Measurements from ENCODE around the gene ANKEF1.

The ANKEF1 gene

DNA sequence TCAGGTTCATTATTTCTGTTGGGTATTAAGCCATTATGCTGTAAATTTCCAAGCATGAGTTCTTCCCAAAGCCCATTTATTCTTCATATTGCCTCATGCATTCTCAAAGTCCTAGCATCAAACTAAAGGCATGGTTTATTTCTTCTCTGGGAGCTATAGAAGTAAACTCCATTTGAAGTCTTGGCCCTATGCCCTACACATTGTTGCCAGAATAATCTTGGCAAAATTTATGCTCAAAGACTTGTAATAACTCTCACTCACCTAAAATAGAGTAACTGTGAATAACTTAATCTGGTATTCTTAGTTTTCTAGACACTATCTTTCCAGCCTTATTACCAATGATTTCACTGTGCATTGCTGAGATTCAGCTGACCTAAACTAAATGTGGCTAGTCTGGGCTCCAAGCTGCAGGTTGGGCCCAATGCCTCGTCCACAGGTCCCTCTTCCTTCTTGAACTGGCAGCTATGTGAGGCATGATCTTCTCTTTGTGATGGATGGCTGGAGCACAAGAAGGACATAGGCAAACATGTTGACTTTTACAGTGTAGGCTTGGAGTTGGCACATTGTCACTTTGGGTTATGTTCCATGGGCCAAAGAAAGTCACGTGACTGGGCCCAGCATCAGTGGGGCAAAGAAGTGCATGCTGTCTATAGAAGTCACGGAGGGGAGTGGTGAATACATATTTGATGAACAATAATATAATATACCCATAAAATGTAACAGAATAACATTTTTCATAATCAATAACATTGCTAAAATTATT, 39.1 kb upstream of the ANKEF1 start:
- ChIA-PET CTCF (interaction anchor here (1.3 kb wide), 1 partner anchor 18 kb away, joined by 5 read pairs; no protein-coding TSS in a partner anchor), POLR2A (no interaction called here)
- H3K4me3 ChIP-seq (ENCODE audit: low read depth, low read length): no peak overlapping the region
- no peak for DNase-seq (ENCODE audit: low read depth, low spot score)
- TF ChIP-seq, protein P1, sequence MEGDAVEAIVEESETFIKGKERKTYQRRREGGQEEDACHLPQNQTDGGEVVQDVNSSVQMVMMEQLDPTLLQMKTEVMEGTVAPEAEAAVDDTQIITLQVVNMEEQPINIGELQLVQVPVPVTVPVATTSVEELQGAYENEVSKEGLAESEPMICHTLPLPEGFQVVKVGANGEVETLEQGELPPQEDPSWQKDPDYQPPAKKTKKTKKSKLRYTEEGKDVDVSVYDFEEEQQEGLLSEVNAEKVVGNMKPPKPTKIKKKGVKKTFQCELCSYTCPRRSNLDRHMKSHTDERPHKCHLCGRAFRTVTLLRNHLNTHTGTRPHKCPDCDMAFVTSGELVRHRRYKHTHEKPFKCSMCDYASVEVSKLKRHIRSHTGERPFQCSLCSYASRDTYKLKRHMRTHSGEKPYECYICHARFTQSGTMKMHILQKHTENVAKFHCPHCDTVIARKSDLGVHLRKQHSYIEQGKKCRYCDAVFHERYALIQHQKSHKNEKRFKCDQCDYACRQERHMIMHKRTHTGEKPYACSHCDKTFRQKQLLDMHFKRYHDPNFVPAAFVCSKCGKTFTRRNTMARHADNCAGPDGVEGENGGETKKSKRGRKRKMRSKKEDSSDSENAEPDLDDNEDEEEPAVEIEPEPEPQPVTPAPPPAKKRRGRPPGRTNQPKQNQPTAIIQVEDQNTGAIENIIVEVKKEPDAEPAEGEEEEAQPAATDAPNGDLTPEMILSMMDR (IDR thresholded peaks at IDR 0.05; ENCODE audit: insufficient read depth, low read length, missing control alignments): no peak

DNA sequence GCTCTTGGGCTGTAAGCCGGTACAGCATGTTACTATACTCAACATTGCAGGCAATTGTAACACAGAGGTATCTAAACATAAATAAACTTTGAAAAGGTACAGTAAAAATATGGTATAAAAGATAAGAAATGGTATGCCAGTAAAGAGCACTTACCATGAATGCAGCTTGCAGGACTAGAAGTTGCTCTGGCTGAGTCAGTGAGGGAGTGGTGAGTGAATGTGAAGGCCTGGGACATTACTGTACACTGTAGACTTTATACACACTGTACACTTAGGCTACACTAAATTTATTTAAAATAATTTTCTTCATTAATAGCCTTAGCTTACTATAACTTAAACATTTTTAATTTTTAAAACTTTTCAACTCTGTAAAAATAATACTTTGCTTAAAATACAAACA, 37.8 kb upstream of the ANKEF1 start:
- ChIA-PET POLR2A (no interaction called here), CTCF (interaction anchor here (1.1 kb wide), 1 partner anchor 94 kb away, joined by 5 read pairs; no protein-coding TSS in a partner anchor)
- H3K4me3 ChIP-seq (ENCODE audit: low read depth, low read length): no peak overlapping the region
- no peak for DNase-seq (ENCODE audit: low read depth, low spot score)
- TF ChIP-seq, protein P1 (IDR thresholded peaks at IDR 0.05; ENCODE audit: insufficient read depth, low read length, missing control alignments): no peak

DNA sequence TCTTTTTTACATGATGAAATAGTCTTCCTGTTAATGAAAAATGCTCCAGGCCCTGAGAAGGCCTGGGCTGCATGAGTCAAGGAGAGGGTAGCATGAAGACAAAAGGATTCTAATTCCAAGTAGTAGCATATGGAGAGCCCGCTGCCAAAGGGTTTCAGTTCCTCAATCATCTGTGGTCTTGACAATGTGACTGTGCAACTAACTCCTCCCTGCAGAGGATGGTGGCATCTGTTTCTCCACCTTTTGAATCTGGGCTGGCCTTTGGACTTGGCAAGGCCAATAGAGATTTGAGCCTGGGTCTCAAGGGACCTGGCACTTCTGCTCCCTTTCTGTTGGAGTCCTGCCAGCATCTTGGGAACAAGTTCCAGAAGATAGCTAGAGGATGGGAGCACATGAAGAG, 35.1 kb upstream of the ANKEF1 start:
- no peak overlapping the region for H3K4me3 ChIP-seq (ENCODE audit: low read depth, low read length)
- CTCF ChIA-PET: interaction anchor here (1.2 kb wide), 2 partner anchors 22 to 91 kb away, joined by 4 read pairs; no protein-coding TSS in a partner anchor
- DNase-seq (ENCODE audit: low read depth, low spot score): no peak
- POLR2A ChIA-PET: no interaction called here
- TF ChIP-seq, protein P1 (IDR thresholded peaks at IDR 0.05; ENCODE audit: insufficient read depth, low read length, missing control alignments): no peak

DNA sequence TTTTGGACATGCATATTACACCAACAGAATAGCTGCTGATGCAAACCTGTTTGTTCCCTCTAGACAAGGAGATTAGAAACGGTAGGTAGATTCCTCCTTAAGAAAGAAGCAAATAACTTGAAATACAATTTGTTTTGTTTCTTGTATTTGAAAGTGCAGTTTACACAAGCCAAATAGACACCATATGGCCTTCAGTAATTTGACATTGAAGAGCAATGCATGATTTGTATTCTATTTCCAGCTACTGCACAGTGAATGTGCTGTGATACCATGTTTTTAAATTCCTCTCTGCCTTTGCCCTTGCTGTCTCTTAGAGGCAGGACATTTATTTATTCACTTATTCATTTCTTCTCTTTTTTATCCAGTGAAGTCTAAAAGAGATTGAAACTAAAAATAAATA, 31.9 kb upstream of the ANKEF1 start:
- H3K4me3 ChIP-seq (ENCODE audit: low read depth, low read length): no peak overlapping the region
- ChIA-PET CTCF (interaction anchor here (1.3 to 2.0 kb wide), 3 partner anchors 25 to 424 kb away, joined by 3 to 6 read pairs (median 3); no protein-coding TSS in a partner anchor), POLR2A (no interaction called here)
- TF ChIP-seq, protein P1 (IDR thresholded peaks at IDR 0.05; ENCODE audit: insufficient read depth, low read length, missing control alignments): no peak
- DNase-seq (ENCODE audit: low read depth, low spot score): no peak

DNA sequence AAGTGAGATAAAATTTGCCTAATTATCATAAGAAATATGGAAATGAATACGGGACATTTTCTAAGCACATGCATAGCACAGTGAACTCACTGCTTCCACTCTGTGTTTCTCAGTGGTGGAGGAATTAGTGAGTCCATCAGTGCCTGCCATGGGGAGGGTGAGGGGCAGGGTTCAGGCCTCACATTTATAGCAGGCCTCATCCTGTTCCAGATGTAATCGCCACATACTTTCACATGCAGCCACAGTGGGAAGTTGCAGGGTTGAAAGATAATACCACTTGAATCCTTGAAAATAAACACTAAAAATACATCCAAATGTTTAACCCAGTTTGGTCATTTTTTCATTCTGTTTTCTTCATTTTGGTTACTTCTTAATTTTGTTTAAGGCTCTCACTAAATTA, 29.9 kb upstream of the ANKEF1 start:
- TF ChIP-seq, protein P1 (IDR thresholded peaks at IDR 0.05; ENCODE audit: insufficient read depth, low read length, missing control alignments): no peak
- ChIA-PET CTCF (no interaction called here), POLR2A (no interaction called here)
- no peak for DNase-seq (ENCODE audit: low read depth, low spot score)
- H3K4me3 ChIP-seq (ENCODE audit: low read depth, low read length): no peak overlapping the region

DNA sequence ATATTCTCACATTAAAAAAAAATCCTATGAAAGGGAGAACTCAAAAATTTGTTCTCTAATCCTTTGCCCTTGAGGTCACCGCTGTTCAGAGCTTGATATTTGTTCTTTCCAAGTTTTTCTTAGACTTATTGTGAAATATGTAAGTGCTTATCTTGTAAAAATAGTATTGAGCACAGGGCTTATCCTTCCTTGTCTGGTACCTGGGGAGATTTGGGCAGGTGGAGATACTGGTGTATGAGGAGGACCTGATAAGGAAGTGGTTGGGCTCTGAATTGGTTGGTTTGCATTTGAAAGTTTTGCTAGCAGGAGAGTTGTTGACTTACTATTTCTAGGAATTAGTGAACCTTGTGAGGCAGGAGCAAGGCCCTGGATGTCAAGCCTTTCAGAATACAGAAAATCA, 28.9 kb upstream of the ANKEF1 start:
- DNase-seq (ENCODE audit: low read depth, low spot score): no peak
- ChIA-PET POLR2A (no interaction called here), CTCF (no interaction called here)
- H3K4me3 ChIP-seq (ENCODE audit: low read depth, low read length): no peak overlapping the region
- TF ChIP-seq, protein P1 (IDR thresholded peaks at IDR 0.05; ENCODE audit: insufficient read depth, low read length, missing control alignments): no peak
